Measurements from ENCODE around the gene DTL. TPM values are rescaled to one million over a fixed set of nuclear protein-coding genes. Genes with fewer than 3 reads are reported as not detected.

Gene DTL
- total RNA-seq, 1 donor from 2014 or later, result 73.9 TPM

DNA sequence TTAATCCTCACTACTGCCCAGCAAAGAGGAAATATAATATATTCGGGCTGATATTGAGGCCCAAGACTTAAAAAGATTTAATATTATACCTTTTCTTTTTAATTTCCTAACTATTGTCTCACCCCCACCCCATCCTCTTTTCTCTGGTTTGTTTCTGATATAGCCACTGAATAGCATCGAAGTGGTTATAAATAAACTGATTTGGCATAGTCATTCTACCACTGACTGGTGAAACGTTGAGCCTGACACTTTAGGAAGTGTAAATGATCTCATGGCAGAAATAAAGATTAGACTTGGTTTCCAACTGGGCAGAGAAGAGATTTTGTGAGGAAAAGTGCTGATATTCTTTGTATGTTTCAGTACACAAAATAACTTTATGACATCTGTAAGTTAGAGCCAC is 39.3 kb downstream of the DTL start:
- Mint-ChIP-seq H3K36me3 (ENCODE audit: low read depth) (peaks cover 76% of the 10 kb centered on the region), H3K4me3 (ENCODE audit: low read depth) (no peak overlapping the region), H3K27me3 (ENCODE audit: low read depth) (no peaks in the 10 kb centered on the region), H3K4me1 (ENCODE audit: low read depth) (peaks cover 12% of the 10 kb centered on the region), H3K27ac (no peak overlapping the region), H3K9me3 (no peaks in the 10 kb centered on the region)
- intact Hi-C loops (cut with micrococcal nuclease), result loop anchor here (5.0 kb wide), 1 partner anchor 47 kb away; no protein-coding TSS in a partner anchor
- DNase-seq (ENCODE audit: low spot score), result no peak

DNA sequence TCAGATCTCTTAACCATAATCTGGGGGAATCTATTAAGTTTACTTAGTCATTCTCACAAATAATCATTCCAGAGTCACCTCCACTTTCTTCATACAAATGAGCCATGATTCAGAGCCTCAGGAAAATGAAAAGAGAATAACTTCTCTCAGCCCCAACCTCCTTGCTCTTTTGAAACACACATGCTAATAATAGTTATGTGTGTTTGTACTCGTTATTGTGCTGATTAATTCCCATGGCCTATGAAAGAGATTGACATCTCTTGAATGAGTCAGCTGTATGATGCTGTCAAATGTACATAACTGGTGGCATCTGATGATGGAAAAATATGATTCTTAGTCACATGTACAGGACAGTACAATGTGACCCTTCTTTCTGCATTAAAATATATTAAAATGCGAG is 41.5 kb downstream of the DTL start:
- intact Hi-C loops (cut with micrococcal nuclease), result no loop called here
- Mint-ChIP-seq H3K4me1 (ENCODE audit: low read depth) (peaks cover 12% of the 10 kb centered on the region), H3K27me3 (ENCODE audit: low read depth) (no peaks in the 10 kb centered on the region), H3K9me3 (no peaks in the 10 kb centered on the region), H3K4me3 (ENCODE audit: low read depth) (no peak overlapping the region), H3K27ac (peak overlapping the region; percentile 38), H3K36me3 (ENCODE audit: low read depth) (peaks cover 59% of the 10 kb centered on the region)
- no peak for DNase-seq (ENCODE audit: low spot score)

DNA sequence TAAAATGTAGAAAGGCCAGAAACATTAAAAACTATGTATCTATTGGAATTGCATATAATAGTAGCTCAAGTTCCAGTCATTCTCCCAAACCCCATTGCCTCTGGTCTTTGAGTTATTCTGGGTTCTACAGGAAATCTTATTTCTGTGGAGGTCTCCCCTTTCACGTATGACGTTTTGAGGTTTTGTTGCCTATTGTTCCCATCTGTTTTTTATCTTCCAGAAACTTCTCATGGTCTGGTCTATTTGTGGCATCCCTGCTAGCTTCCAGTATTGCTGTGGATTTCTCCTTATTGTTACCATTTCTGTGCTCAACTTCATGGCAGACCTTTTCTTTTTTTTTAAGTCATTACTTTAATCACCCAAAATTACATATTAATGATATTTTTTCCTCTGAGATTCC is 43.3 kb downstream of the DTL start:
- no peaks in the 10 kb centered on the region for H3K27me3 Mint-ChIP-seq (ENCODE audit: low read depth)
- no peak overlapping the region for H3K27ac Mint-ChIP-seq
- no peak for DNase-seq (ENCODE audit: low spot score)
- peaks cover 48% of the 10 kb centered on the region for H3K36me3 Mint-ChIP-seq (ENCODE audit: low read depth)
- intact Hi-C loops (cut with micrococcal nuclease), result no loop called here
- H3K4me1 Mint-ChIP-seq (ENCODE audit: low read depth), result peaks cover 12% of the 10 kb centered on the region
- H3K9me3 Mint-ChIP-seq, result no peaks in the 10 kb centered on the region
- no peak overlapping the region for H3K4me3 Mint-ChIP-seq (ENCODE audit: low read depth)

DNA sequence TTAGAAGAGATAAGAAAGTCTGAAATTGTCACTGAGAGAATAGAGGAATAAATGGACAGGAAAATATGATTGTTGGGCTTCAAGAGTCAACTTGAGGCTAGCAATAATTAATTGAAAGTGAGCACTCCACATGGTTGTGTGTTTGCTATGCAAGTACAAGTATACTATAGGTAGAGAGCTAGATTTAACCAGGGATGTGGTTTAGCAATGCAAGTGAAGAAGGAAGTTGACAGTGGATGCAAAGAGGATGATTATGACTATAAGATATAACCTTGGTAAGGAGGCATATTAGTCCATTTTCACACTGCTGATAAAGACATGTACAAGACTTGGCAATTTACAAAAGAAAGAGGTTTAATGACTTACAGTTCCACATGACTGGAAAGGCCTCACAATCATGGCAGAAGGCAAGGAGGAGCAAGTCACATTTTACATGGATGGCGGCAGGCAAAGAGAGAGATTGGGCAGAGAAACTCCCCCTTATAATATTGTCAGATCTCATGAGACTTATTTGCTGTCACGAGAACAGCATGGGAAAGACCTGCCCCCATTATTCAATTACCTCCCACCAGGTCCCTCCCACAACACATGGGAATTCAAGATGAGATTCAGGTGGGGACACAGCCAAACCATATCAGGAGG is 47.3 kb downstream of the DTL start:
- Mint-ChIP-seq H3K4me1 (ENCODE audit: low read depth) (peaks cover 4% of the 10 kb centered on the region), H3K27ac (no peak overlapping the region), H3K9me3 (no peaks in the 10 kb centered on the region), H3K27me3 (ENCODE audit: low read depth) (no peaks in the 10 kb centered on the region), H3K36me3 (ENCODE audit: low read depth) (peaks cover 45% of the 10 kb centered on the region), H3K4me3 (ENCODE audit: low read depth) (no peak overlapping the region)
- DNase-seq (ENCODE audit: low spot score), result no peak
- intact Hi-C loops (cut with micrococcal nuclease), result no loop called here

DNA sequence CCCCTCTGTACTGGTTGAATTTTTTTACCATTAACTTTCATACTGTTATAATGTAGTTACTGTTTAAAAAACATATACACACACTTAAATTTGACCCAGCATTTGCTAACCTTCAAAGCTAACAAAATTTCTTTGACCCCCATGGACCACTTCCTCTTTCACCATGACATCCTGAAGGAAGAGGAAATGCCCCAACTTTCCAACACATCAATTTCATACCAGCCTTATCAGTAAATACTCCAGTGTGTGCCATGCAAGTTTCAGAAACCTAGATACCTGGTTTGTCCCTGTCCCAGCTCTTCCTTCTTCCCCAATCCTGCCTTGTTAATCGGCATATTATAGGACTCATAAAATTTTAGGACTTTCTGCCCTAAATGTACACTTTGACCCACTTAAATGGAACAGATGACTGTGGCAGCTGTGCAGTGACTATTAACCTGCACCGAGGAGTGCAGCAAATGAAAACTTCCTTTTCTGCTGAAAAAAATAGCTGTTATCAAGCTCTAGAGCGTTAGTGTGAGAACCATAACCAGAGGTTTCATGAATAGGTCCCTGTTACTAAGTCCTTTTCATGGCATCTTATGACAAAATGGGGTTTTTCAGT is 54.1 kb downstream of the DTL start:
- H3K4me3 Mint-ChIP-seq (ENCODE audit: low read depth), result no peak overlapping the region
- H3K9me3 Mint-ChIP-seq, result peaks cover 4% of the 10 kb centered on the region
- peaks cover 87% of the 10 kb centered on the region for H3K36me3 Mint-ChIP-seq (ENCODE audit: low read depth)
- H3K27ac Mint-ChIP-seq, result peak overlapping the region; percentile 18
- DNase-seq (ENCODE audit: low spot score), result no peak
- no peaks in the 10 kb centered on the region for H3K27me3 Mint-ChIP-seq (ENCODE audit: low read depth)
- intact Hi-C loops (cut with micrococcal nuclease), result no loop called here
- peaks cover 24% of the 10 kb centered on the region for H3K4me1 Mint-ChIP-seq (ENCODE audit: low read depth)

DNA sequence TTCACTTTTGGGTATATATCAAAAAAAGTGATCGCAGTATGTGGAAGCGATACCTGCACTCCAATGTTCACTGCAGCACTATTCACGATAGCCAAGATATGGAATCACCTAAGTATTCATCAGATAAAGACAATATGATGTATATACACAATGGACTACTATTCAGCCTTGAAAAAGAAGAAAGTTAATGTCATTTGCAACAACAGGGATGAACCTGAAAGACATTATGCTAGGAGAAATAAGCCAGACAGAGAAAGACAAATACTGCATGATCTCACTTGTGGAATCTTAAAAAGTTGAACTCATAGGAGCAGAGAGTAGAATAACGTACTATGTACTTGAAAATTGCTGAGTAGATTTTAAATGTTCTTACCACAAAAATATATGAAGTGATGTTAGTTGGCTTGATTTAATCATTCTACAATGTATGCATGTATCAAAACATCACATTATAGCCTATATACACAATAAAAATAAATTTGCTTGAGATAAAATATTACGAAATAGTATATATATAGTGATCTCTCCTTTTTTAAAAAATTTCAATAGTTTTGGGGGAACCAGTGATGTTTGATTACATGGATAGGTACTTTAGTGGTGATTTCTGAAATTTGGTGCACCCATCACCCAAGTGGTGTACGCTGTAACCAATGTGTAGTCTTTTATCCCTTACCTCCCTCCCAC is 56.0 kb downstream of the DTL start:
- Mint-ChIP-seq H3K27me3 (ENCODE audit: low read depth) (no peaks in the 10 kb centered on the region), H3K4me1 (ENCODE audit: low read depth) (peaks cover 34% of the 10 kb centered on the region), H3K36me3 (ENCODE audit: low read depth) (peaks cover 89% of the 10 kb centered on the region), H3K4me3 (ENCODE audit: low read depth) (no peak overlapping the region), H3K9me3 (peaks cover 14% of the 10 kb centered on the region), H3K27ac (no peak overlapping the region)
- no peak for DNase-seq (ENCODE audit: low spot score)
- intact Hi-C loops (cut with micrococcal nuclease), result no loop called here

DNA sequence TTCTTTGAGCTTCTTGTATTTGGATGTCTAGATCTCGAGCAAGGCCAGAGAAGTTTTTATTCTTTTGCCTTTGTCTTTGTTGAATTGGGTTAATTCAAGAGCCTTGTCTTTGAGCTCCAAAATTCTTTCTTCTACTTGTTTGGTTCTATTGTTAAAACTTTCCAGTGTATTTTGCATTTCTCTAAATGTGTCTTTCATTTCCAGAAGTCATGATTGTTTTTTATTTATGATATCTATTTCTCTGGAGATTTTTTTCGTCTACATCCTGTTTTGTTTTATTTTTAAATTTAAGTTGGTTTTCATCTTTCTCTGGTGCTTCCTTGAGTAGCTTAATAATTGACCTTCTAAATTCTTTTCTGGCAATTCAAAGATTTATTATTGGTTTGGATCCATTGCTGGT is 61.8 kb downstream of the DTL start:
- peak overlapping the region; percentile 17 for H3K27ac Mint-ChIP-seq

DNA sequence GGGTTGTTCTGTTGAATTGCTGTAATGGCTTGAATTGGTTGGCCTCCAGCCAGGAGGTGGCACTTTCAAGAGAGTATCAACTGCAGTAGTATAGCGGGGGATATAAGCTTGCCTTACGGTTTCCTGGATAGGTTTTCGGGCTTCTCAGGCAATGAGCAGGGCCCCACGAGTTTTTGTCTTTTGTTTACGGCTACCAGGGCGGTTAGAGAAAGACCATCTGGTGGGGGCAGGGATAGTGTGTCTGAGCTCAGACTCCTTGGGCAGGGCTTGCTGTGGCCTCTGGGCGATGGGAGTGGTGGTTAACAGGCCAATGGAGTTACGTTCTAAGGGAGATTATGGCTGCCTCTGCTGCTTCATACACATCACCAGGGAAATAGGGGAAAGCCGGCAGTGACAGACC is 62.8 kb downstream of the DTL start:
- no peak overlapping the region for H3K4me3 Mint-ChIP-seq (ENCODE audit: low read depth)
- H3K27me3 Mint-ChIP-seq (ENCODE audit: low read depth), result no peaks in the 10 kb centered on the region
- peaks cover 96% of the 10 kb centered on the region for H3K36me3 Mint-ChIP-seq (ENCODE audit: low read depth)
- peaks cover 22% of the 10 kb centered on the region for H3K9me3 Mint-ChIP-seq
- intact Hi-C loops (cut with micrococcal nuclease), result no loop called here
- H3K4me1 Mint-ChIP-seq (ENCODE audit: low read depth), result peaks cover 46% of the 10 kb centered on the region
- no peak overlapping the region for H3K27ac Mint-ChIP-seq
- DNase-seq (ENCODE audit: low spot score), result no peak

More for the DNA sequence above, 61.8 kb downstream of the DTL start:
- no peaks in the 10 kb centered on the region for H3K27me3 Mint-ChIP-seq (ENCODE audit: low read depth)
- DNase-seq (ENCODE audit: low spot score), result no peak
- intact Hi-C loops (cut with micrococcal nuclease), result no loop called here
- H3K9me3 Mint-ChIP-seq, result peaks cover 22% of the 10 kb centered on the region
- H3K4me1 Mint-ChIP-seq (ENCODE audit: low read depth), result peaks cover 44% of the 10 kb centered on the region
- peaks cover 97% of the 10 kb centered on the region for H3K36me3 Mint-ChIP-seq (ENCODE audit: low read depth)
- no peak overlapping the region for H3K4me3 Mint-ChIP-seq (ENCODE audit: low read depth)

DNA sequence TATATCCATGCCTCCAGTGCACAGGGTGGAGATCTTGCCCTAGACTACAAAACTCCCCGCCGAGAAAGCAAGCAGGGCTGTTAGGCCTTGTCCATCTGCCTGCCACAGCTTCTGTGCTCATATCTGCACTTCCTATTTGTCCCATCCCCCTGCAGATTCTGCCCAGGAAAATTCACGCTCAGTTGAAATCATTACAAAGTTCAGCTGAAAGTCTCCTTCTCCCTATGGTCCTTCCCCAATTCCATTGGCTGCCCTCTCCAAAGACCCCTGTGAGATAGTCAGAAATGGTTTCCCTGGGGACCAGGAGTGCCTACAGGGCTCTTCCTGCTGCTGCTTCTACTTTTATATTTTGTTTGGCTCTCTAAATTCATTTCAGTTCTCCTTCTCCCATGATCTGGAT is 63.2 kb downstream of the DTL start:
- Mint-ChIP-seq H3K36me3 (ENCODE audit: low read depth) (peaks cover 95% of the 10 kb centered on the region), H3K9me3 (peaks cover 22% of the 10 kb centered on the region), H3K27ac (peak overlapping the region; percentile 60), H3K4me3 (ENCODE audit: low read depth) (no peak overlapping the region), H3K27me3 (ENCODE audit: low read depth) (no peaks in the 10 kb centered on the region), H3K4me1 (ENCODE audit: low read depth) (peaks cover 44% of the 10 kb centered on the region)
- intact Hi-C loops (cut with micrococcal nuclease), result no loop called here
- no peak for DNase-seq (ENCODE audit: low spot score)

DNA sequence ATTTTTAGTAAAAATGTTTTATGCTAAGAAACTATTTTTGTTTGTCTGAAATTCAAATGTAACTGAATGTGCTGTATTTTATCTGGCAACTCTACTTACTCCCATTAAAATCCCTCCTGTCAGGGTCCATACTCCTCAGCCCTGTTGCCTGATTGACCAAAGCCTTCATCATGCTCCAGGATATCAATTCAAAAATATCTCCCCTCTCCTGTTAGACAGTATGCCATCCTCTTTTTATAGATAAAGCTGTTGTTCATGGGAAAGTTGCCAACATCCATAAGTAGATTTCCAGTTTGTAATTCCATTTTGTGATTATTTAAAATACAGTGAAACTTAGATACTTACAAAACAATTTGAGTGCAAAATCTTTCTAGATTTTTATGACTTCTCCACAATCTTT is 65.7 kb downstream of the DTL start:
- no peaks in the 10 kb centered on the region for H3K27me3 Mint-ChIP-seq (ENCODE audit: low read depth)
- intact Hi-C loops (cut with micrococcal nuclease), result no loop called here
- H3K4me1 Mint-ChIP-seq (ENCODE audit: low read depth), result peaks cover 40% of the 10 kb centered on the region
- H3K4me3 Mint-ChIP-seq (ENCODE audit: low read depth), result no peak overlapping the region
- H3K27ac Mint-ChIP-seq, result peak overlapping the region; percentile 81
- peaks cover 14% of the 10 kb centered on the region for H3K9me3 Mint-ChIP-seq
- DNase-seq (ENCODE audit: low spot score), result no peak
- peaks cover 95% of the 10 kb centered on the region for H3K36me3 Mint-ChIP-seq (ENCODE audit: low read depth)

DNA sequence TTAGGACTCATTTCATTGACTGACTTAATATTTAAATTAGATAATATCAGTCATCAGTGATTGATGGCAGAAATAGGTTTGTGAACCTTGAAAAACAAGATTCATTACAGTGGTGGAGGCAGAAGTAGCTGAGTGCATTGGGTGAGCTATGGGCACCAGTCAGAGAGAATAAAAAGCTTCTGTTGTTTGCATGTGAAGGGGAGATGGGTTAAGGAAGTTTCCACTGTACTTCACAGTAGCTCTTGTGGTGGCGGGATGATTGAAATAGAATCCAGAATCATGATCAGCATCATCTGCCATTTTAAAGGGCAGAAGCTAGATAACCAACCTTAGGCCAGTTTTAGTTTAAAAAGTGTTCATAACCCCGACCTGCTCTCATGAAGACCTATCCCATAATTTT is 66.2 kb downstream of the DTL start:
- Mint-ChIP-seq H3K27ac (peak overlapping the region; percentile 81), H3K27me3 (ENCODE audit: low read depth) (no peaks in the 10 kb centered on the region), H3K4me3 (ENCODE audit: low read depth) (no peak overlapping the region), H3K36me3 (ENCODE audit: low read depth) (peaks cover 91% of the 10 kb centered on the region), H3K4me1 (ENCODE audit: low read depth) (peaks cover 39% of the 10 kb centered on the region), H3K9me3 (peaks cover 10% of the 10 kb centered on the region)
- intact Hi-C loops (cut with micrococcal nuclease), result loop anchor here (2.0 kb wide), 1 partner anchor 19 kb away; no protein-coding TSS in a partner anchor
- no peak for DNase-seq (ENCODE audit: low spot score)

DNA sequence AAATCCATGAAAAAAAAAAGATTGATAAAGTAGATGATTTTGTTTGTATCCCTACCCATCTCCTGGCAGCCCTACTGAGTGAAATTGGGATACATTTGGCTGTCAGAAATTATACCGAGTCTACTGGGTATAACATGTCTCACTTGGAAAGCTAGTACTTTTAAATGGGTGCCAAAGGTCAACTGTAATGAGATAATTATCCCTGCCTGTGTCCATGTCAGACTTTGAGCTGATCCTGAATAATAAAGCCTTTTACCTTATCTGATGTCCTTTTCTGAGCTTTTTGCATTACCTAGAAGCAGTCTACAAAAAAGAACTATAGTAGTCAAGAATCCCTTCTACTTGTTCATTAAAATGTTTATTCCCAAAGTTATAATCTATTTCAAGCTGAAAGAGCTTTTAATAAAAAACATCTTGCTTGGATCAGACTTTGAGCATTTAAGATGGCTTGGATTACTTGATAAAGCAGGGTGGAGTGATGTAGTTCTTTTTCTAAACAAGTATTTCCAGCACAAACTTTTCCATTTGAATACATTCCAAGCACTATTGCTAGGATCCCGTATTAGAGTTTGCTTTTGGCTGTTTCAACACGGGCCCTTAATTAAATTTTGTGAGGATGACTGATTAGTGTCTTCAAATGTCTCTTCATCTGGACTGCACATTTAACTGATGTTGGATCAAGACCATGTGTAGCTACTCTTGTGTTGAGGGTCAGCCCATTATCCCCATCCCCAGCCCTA is 69.2 kb downstream of the DTL start:
- Mint-ChIP-seq H3K36me3 (ENCODE audit: low read depth) (peaks cover 72% of the 10 kb centered on the region), H3K27me3 (ENCODE audit: low read depth) (no peaks in the 10 kb centered on the region), H3K4me3 (ENCODE audit: low read depth) (no peak overlapping the region), H3K27ac (no peak overlapping the region), H3K9me3 (no peaks in the 10 kb centered on the region), H3K4me1 (ENCODE audit: low read depth) (peaks cover 39% of the 10 kb centered on the region)
- intact Hi-C loops (cut with micrococcal nuclease), result no loop called here
- DNase-seq (ENCODE audit: low spot score), result no peak
